RWPE2 (cell line): ENCODE measurements around the gene PLCD1.
"Not testable (repeated sequence)": the region's sequence is repeated elsewhere in the genome, so short reads cannot be mapped to it uniquely, and the experiment has no call there.

Experiments used
- ATAC-seq: fragments of 200-7000 bp; cut with Tn5 transposase; 3 replicates; pipeline ENCODE4 v1.9.1; 2021; ENCODE audit warnings: low read depth
- DNase-seq: peaks from one replicate; pipeline ENCODE4 v3.0.0-alpha.2; 2020; ENCODE audit warnings: low spot score
- H3K27ac ChIP-seq: fragments of 450-650 bp; 2 replicates; pipeline ENCODE4 v1.5.1; 2017; ENCODE audit warnings: mild to moderate bottlenecking; ENCODE audit not compliant: poor library complexity, severe bottlenecking
- H3K27me3 ChIP-seq: fragments of 250-450 bp; sonication (Bioruptor Pico); 2 replicates; pipeline ENCODE4 v1.5.1; 2021; ENCODE audit warnings: mild to moderate bottlenecking, moderate library complexity; ENCODE audit not compliant: insufficient read depth, poor library complexity, severe bottlenecking
- H3K36me3 ChIP-seq: fragments of 250-450 bp; sonication (Bioruptor Pico); 2 replicates; pipeline ENCODE4 v1.5.1; 2020; ENCODE audit warnings: low read depth, mild to moderate bottlenecking, moderate library complexity
- H3K4me1 ChIP-seq: fragments of 250-450 bp; sonication (Bioruptor Pico); 2 replicates; pipeline ENCODE4 v1.5.1; 2021; ENCODE audit warnings: mild to moderate bottlenecking, moderate library complexity; ENCODE audit not compliant: insufficient read depth, poor library complexity, severe bottlenecking
- H3K4me3 ChIP-seq: fragments of 250-450 bp; sonication (Bioruptor Pico); 2 replicates; pipeline ENCODE4 v1.5.1; 2021; ENCODE audit warnings: mild to moderate bottlenecking, moderate library complexity; ENCODE audit not compliant: severe bottlenecking
- H3K9me3 ChIP-seq: fragments of 250-450 bp; sonication (Bioruptor Pico); 2 replicates; pipeline ENCODE4 v1.5.1; 2021; ENCODE audit warnings: mild to moderate bottlenecking, moderate library complexity; ENCODE audit not compliant: severe bottlenecking
- TF ChIP-seq, protein P1 (sequence below): fragments of 450-650 bp; IDR thresholded peaks from one replicate; pipeline ENCODE4 v1.5.1; 2017; ENCODE audit warnings: mild to moderate bottlenecking, moderate library complexity; ENCODE audit not compliant: poor library complexity, severe bottlenecking

PLCD1 gene

DNA sequence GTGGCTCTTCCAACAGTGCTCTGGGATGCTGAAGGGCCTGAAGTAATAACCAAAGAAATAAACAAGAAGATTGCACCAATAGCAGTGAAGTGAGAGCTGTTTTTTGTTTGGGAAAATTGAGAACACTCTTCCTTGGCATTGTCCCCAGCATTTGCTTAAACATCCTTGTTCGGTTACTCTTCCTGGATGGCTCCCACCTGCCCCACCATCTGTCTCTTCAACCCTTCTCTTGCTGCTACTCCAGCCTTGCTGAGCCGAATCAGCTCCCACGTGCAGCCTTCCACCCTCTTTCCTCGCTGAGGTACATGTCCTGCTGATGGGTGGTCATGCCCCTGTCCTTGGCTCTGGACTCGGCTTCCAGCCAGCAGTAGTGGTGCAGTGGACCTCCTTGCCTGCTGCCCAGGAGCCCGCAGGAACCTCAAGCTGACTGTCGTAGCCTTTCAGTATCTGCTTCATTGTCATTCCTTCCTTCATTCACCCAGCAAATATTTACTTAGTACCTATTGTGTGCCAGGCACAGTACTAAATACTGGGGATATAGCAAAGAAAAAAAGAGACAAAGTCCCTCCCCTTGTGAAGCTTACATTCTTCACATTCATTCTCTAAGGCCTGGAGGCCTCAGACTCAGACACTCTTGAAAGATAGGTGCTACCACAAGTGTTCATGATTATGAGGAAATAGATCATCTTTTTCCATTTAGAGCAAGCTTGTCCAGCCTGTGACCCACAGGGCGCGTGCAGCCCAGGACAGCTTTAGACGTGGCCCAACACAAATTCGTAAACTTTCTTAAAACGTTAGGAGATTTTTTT, 56.0 kb downstream of the PLCD1 start:
- H3K27ac ChIP-seq, result no peak overlapping the region

DNA sequence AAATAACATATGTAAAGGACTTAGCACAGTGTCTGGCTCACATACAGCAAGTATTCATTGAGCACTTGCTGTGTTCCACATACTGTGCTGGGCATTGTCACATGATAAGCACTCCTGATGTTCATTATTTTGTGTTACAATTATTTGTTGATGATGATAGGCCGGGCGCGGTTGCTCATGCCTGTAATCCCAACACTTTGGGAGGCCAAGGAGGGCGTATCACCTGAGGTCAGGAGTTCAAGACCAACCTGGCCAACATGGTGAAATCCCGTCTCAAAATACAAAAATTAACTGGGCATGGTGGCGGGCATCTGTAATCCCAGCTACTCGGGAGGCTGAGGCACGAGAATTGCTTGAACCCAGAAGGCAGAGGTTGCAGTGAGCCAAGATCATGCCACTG, 57.4 kb downstream of the PLCD1 start:
- H3K27ac ChIP-seq, result not testable (repeated sequence)

More for the DNA sequence above, 56.0 kb downstream of the PLCD1 start:
- Histone ChIP-seq H3K4me3 (no peak overlapping the region), H3K27me3 (no peaks in the 10 kb centered on the region), H3K4me1 (no peaks in the 10 kb centered on the region), H3K9me3 (no peaks in the 10 kb centered on the region), H3K36me3 (peaks cover 19% of the 10 kb centered on the region)
- DNase-seq, result no peak
- TF ChIP-seq, protein P1, sequence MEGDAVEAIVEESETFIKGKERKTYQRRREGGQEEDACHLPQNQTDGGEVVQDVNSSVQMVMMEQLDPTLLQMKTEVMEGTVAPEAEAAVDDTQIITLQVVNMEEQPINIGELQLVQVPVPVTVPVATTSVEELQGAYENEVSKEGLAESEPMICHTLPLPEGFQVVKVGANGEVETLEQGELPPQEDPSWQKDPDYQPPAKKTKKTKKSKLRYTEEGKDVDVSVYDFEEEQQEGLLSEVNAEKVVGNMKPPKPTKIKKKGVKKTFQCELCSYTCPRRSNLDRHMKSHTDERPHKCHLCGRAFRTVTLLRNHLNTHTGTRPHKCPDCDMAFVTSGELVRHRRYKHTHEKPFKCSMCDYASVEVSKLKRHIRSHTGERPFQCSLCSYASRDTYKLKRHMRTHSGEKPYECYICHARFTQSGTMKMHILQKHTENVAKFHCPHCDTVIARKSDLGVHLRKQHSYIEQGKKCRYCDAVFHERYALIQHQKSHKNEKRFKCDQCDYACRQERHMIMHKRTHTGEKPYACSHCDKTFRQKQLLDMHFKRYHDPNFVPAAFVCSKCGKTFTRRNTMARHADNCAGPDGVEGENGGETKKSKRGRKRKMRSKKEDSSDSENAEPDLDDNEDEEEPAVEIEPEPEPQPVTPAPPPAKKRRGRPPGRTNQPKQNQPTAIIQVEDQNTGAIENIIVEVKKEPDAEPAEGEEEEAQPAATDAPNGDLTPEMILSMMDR, result no peak
- no peak for ATAC-seq

DNA sequence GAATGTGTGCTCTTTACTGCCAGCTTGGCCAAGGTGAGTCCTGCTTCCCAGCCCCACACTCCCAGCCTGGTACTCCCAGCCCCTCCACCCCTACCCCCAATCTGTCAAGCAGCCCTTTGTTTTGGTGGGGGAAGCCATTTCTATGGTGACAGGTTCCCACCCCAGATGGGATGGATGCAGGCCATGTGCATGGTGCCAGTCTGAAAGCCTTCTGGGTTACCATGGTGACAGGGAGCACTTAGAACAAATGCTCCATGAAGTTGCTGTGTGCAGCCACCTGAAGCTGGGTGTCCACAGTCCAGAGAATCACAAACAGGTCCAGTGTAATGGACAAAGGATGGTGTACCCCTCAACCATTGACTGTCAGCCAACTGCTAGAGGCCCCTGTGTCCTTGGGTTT, 58.0 kb downstream of the PLCD1 start:
- TF ChIP-seq, protein P1, result no peak
- ATAC-seq (no peak), DNase-seq (no peak)
- no peak overlapping the region for H3K27ac ChIP-seq
- no peaks in the 10 kb centered on the region for H3K9me3 ChIP-seq
- peaks cover 20% of the 10 kb centered on the region for H3K36me3 ChIP-seq
- no peak overlapping the region for H3K4me3 ChIP-seq
- H3K27me3 ChIP-seq, result no peaks in the 10 kb centered on the region
- no peaks in the 10 kb centered on the region for H3K4me1 ChIP-seq

More for the DNA sequence above, 57.4 kb downstream of the PLCD1 start:
- ATAC-seq, H3K4me3 ChIP-seq, H3K4me1 ChIP-seq, H3K27me3 ChIP-seq, DNase-seq, H3K9me3 ChIP-seq: not testable (repeated sequence)
- H3K36me3 ChIP-seq, result peaks cover 20% of the 10 kb centered on the region

DNA sequence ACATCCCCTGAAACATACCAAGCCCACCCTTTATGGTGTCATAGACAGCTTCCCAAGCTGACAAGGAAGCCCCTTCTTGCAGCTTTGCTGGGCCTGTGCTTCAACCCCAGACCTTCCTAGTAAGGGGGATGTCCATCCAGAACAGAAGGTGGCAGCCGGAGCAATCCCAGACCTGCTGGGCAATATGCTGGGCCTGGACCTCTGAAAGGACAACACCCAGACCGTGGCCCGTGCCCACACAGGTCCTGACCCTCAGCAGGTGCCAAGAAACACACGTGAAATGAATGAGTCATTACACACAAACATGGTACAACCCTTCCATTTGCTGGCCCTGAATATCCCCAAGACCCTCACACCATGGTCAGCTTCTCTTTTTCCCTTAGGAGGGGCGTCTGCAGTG, 58.6 kb downstream of the PLCD1 start:
- Histone ChIP-seq H3K27ac (no peak overlapping the region), H3K36me3 (peaks cover 15% of the 10 kb centered on the region), H3K4me3 (no peak overlapping the region), H3K4me1 (no peaks in the 10 kb centered on the region), H3K9me3 (no peaks in the 10 kb centered on the region), H3K27me3 (no peaks in the 10 kb centered on the region)
- TF ChIP-seq, protein P1, result no peak
- no peak for ATAC-seq
- DNase-seq, result no peak

DNA sequence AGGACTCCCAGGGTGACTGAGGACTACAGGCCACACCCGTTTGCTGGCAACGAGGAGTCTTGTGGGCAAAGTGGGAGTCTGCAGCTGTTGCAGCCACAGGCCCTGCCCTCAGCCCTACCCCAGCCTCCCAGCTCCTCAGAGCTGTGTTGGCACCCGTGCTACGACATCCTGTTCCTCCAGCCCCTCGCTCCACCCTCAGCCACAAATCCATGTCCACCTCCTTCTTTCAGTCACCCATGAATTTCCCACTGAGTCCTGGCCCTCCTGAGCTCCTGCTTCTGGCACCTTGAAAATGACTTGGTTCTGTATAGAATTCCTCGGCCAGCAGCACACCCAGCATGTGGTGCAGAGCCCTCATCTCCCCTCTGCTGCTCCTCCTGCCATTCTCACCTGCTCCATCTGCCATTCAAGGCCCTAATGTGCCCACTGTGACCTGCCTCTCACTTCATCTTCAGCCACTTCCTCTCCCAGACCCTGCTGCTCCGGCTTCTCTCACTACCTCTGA, 59.8 kb downstream of the PLCD1 start:
- ATAC-seq (no peak), DNase-seq (no peak)
- no peak overlapping the region for H3K27ac ChIP-seq
- H3K27me3 ChIP-seq, result no peaks in the 10 kb centered on the region
- TF ChIP-seq, protein P1, result no peak
- no peak overlapping the region for H3K4me3 ChIP-seq
- H3K9me3 ChIP-seq, result no peaks in the 10 kb centered on the region
- no peaks in the 10 kb centered on the region for H3K4me1 ChIP-seq
- peaks cover 7% of the 10 kb centered on the region for H3K36me3 ChIP-seq
